ENCODE results near the gene PRRG3. TPM values are rescaled to one million over a fixed set of nuclear protein-coding genes. Genes with fewer than 3 reads are reported as not detected.

PRRG3 gene
- total RNA-seq, 1 donor from 2014 or later = not detected

Other genes starting within 250 kb of the PRRG3 start
- not detected in 2 replicates for gene PASD1, start 131.8 kb upstream of the PRRG3 start, total RNA-seq
- not detected in 2 replicates for gene FATE1, start 20.6 kb downstream of the PRRG3 start, total RNA-seq
- not detected in 2 replicates for gene CNGA2, start 39.3 kb downstream of the PRRG3 start, total RNA-seq
- gene MAGEA4, start 217.4 kb downstream of the PRRG3 start, total RNA-seq = not detected in 2 replicates